ENCODE results near the gene ZNF627. TPM values are rescaled to one million over a fixed set of nuclear protein-coding genes. Genes with fewer than 3 reads are reported as not detected.

Gene ZNF627
- polyA plus RNA-seq, 1 donor from 2014 or later, result 91.6 TPM

DNA sequence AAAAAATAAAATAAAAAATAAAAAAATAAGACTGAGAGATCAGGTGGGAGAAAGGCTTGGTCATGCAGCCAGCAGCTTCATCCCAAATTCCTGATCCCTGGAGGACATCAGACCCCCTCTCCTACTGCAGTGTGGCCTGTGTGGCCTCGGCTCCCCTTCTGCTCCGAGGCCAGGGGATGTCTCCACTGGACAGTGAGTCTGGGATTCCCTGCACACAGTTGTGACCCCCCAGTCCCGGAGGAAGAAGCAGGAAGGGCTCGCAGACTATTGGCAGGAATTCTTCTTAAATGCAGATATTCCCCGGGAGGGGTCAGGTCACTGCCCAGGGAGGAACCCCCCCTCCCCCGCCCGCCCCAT lies 41.9 kb downstream of the ZNF627 start:
- H3K79me2 ChIP-seq (replicated peaks; ENCODE audit: insufficient read depth, low read length), result peaks cover 4% of the 10 kb centered on the region
- no peak overlapping the region for H2AFZ ChIP-seq (ENCODE audit: low read depth, low read length)
- no peaks in the 10 kb centered on the region for H3K27me3 ChIP-seq (ENCODE audit: insufficient read depth, low read depth, low read length)
- H3K9ac ChIP-seq (ENCODE audit: low read length), result no peak overlapping the region
- H4K20me1 ChIP-seq (ENCODE audit: insufficient read depth), result no peaks in the 10 kb centered on the region
- peak overlapping the region; percentile 97 for H3K4me3 ChIP-seq (ENCODE audit: low read length)
- H3K4me2 ChIP-seq (ENCODE audit: low read length), result no peak overlapping the region
- H3K27ac ChIP-seq (ENCODE audit: low read length), result no peak overlapping the region
- H3F3A ChIP-seq (ENCODE audit: insufficient read depth, low read length, poor library complexity, severe bottlenecking), result no peaks in the 10 kb centered on the region
- TF ChIP-seq, protein P1, sequence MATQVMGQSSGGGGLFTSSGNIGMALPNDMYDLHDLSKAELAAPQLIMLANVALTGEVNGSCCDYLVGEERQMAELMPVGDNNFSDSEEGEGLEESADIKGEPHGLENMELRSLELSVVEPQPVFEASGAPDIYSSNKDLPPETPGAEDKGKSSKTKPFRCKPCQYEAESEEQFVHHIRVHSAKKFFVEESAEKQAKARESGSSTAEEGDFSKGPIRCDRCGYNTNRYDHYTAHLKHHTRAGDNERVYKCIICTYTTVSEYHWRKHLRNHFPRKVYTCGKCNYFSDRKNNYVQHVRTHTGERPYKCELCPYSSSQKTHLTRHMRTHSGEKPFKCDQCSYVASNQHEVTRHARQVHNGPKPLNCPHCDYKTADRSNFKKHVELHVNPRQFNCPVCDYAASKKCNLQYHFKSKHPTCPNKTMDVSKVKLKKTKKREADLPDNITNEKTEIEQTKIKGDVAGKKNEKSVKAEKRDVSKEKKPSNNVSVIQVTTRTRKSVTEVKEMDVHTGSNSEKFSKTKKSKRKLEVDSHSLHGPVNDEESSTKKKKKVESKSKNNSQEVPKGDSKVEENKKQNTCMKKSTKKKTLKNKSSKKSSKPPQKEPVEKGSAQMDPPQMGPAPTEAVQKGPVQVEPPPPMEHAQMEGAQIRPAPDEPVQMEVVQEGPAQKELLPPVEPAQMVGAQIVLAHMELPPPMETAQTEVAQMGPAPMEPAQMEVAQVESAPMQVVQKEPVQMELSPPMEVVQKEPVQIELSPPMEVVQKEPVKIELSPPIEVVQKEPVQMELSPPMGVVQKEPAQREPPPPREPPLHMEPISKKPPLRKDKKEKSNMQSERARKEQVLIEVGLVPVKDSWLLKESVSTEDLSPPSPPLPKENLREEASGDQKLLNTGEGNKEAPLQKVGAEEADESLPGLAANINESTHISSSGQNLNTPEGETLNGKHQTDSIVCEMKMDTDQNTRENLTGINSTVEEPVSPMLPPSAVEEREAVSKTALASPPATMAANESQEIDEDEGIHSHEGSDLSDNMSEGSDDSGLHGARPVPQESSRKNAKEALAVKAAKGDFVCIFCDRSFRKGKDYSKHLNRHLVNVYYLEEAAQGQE (IDR thresholded peaks at IDR 0.05; ENCODE audit: borderline replicate concordance), result no peak
- H3K36me3 ChIP-seq (ENCODE audit: insufficient read depth, low read length), result no peaks in the 10 kb centered on the region
- H3K9me3 ChIP-seq (ENCODE audit: low read length), result no peaks in the 10 kb centered on the region
- H3K9me2 ChIP-seq (ENCODE audit: insufficient read depth, low read length), result no peaks in the 10 kb centered on the region

GRCh38 chr19:11639602-11640471 lies 42.6 kb downstream of the ZNF627 start:
- TF ChIP-seq TAF1 (IDR thresholded peaks at IDR 0.05; ENCODE audit: low read depth), result peak; percentile 52
- TF ChIP-seq MXI1 (conservative IDR thresholded peaks at IDR 0.05; ENCODE audit: poor library complexity, severe bottlenecking), result peak; percentile 92
- TF ChIP-seq SMC3 (conservative IDR thresholded peaks at IDR 0.05; ENCODE audit: poor library complexity), result no peak
- no peak for TF ChIP-seq CTCF (IDR thresholded peaks at IDR 0.05; ENCODE audit: poor library complexity, severe bottlenecking)
- TF ChIP-seq RAD21 (conservative IDR thresholded peaks at IDR 0.05), result no peak
- peak; percentile 71 for TF ChIP-seq POLR2AphosphoS5 (IDR thresholded peaks at IDR 0.05)
- TF ChIP-seq, protein P1 (IDR thresholded peaks at IDR 0.05; ENCODE audit: borderline replicate concordance), result no peak
- no peak for TF ChIP-seq EZH2 (IDR thresholded peaks at IDR 0.05; ENCODE audit: borderline replicate concordance, insufficient read depth, low read length, poor library complexity, severe bottlenecking)
- peak; percentile 11 for TF ChIP-seq EP300 (conservative IDR thresholded peaks at IDR 0.05; ENCODE audit: poor library complexity, severe bottlenecking)
- no peaks in the 10 kb centered on the region for H3F3A ChIP-seq (ENCODE audit: insufficient read depth, low read length, poor library complexity, severe bottlenecking)
- peak overlapping the region; percentile 60 for H2AFZ ChIP-seq (ENCODE audit: low read depth, low read length)
- H3K9ac ChIP-seq (ENCODE audit: low read length), result peak overlapping the region; percentile 81
- peak overlapping the region; percentile 59 for H3K4me2 ChIP-seq (ENCODE audit: low read length)
- no peaks in the 10 kb centered on the region for H4K20me1 ChIP-seq (ENCODE audit: insufficient read depth)
- no peaks in the 10 kb centered on the region for H3K27me3 ChIP-seq (ENCODE audit: insufficient read depth, low read depth, low read length)
- no peaks in the 10 kb centered on the region for H3K9me3 ChIP-seq (ENCODE audit: low read length)
- peak overlapping the region; percentile 97 for H3K4me3 ChIP-seq (ENCODE audit: low read length)
- no peaks in the 10 kb centered on the region for H3K36me3 ChIP-seq (ENCODE audit: insufficient read depth, low read length)
- H3K79me2 ChIP-seq (replicated peaks; ENCODE audit: insufficient read depth, low read length), result peaks cover 4% of the 10 kb centered on the region
- H3K27ac ChIP-seq (ENCODE audit: low read length), result peak overlapping the region; percentile 69
- no peaks in the 10 kb centered on the region for H3K9me2 ChIP-seq (ENCODE audit: insufficient read depth, low read length)
